ENCODE measurements around the gene PACS1.

DNA sequence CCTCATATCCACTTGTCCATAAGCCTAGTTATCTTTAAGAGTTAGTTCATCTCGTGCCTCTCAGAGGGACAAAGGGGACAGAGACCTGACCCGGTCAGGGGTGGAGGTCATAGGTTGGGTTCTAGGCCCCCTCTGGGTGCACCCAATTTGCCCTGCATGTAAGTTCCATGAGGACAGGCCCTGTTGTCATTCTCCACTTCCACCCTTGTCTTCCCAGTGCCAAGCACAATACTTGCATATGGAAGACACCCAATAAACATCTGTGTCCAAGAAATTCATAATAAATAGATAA is 220.2 kb downstream of the PACS1 start:
- TF ChIP-seq, protein P1, sequence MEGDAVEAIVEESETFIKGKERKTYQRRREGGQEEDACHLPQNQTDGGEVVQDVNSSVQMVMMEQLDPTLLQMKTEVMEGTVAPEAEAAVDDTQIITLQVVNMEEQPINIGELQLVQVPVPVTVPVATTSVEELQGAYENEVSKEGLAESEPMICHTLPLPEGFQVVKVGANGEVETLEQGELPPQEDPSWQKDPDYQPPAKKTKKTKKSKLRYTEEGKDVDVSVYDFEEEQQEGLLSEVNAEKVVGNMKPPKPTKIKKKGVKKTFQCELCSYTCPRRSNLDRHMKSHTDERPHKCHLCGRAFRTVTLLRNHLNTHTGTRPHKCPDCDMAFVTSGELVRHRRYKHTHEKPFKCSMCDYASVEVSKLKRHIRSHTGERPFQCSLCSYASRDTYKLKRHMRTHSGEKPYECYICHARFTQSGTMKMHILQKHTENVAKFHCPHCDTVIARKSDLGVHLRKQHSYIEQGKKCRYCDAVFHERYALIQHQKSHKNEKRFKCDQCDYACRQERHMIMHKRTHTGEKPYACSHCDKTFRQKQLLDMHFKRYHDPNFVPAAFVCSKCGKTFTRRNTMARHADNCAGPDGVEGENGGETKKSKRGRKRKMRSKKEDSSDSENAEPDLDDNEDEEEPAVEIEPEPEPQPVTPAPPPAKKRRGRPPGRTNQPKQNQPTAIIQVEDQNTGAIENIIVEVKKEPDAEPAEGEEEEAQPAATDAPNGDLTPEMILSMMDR (IDR thresholded peaks at IDR 0.05 in 2 of 3, conservative IDR thresholded peaks at IDR 0.05 in 1 of 3; ENCODE audit: borderline replicate concordance in 1 of 3, insufficient read depth in 1 of 3, low read depth in 2 of 3, low read length in 2 of 3), result no peak
- TF ChIP-seq POLR2A (IDR thresholded peaks at IDR 0.05; ENCODE audit: borderline replicate concordance, extremely low read depth, insufficient read depth, insufficient read length) (no peak), SIN3A (IDR thresholded peaks at IDR 0.05; ENCODE audit: low read depth) (no peak), RAD21 (IDR thresholded peaks at IDR 0.05; ENCODE audit: low read depth) (no peak), EZH2 (IDR thresholded peaks at IDR 0.05) (no peak), CEBPB (IDR thresholded peaks at IDR 0.05; ENCODE audit: low read depth) (no peak), POLR2AphosphoS5 (IDR thresholded peaks at IDR 0.05; ENCODE audit: low read depth, low read length) (no peak), ZFX (IDR thresholded peaks at IDR 0.05) (no peak), ELF1 (IDR thresholded peaks at IDR 0.05; ENCODE audit: borderline replicate concordance, low read depth) (no peak), FOSL1 (IDR thresholded peaks at IDR 0.05; ENCODE audit: low read depth) (no peak), EZH2phosphoT487 (IDR thresholded peaks at IDR 0.05; ENCODE audit: borderline replicate concordance) (no peak)
- TF ChIP-seq, protein P2, sequence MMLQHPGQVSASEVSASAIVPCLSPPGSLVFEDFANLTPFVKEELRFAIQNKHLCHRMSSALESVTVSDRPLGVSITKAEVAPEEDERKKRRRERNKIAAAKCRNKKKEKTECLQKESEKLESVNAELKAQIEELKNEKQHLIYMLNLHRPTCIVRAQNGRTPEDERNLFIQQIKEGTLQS (IDR thresholded peaks at IDR 0.05), result no peak
- TF ChIP-seq, protein P3, sequence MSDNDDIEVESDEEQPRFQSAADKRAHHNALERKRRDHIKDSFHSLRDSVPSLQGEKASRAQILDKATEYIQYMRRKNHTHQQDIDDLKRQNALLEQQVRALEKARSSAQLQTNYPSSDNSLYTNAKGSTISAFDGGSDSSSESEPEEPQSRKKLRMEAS (IDR thresholded peaks at IDR 0.05), result no peak
- TF ChIP-seq, protein P4, sequence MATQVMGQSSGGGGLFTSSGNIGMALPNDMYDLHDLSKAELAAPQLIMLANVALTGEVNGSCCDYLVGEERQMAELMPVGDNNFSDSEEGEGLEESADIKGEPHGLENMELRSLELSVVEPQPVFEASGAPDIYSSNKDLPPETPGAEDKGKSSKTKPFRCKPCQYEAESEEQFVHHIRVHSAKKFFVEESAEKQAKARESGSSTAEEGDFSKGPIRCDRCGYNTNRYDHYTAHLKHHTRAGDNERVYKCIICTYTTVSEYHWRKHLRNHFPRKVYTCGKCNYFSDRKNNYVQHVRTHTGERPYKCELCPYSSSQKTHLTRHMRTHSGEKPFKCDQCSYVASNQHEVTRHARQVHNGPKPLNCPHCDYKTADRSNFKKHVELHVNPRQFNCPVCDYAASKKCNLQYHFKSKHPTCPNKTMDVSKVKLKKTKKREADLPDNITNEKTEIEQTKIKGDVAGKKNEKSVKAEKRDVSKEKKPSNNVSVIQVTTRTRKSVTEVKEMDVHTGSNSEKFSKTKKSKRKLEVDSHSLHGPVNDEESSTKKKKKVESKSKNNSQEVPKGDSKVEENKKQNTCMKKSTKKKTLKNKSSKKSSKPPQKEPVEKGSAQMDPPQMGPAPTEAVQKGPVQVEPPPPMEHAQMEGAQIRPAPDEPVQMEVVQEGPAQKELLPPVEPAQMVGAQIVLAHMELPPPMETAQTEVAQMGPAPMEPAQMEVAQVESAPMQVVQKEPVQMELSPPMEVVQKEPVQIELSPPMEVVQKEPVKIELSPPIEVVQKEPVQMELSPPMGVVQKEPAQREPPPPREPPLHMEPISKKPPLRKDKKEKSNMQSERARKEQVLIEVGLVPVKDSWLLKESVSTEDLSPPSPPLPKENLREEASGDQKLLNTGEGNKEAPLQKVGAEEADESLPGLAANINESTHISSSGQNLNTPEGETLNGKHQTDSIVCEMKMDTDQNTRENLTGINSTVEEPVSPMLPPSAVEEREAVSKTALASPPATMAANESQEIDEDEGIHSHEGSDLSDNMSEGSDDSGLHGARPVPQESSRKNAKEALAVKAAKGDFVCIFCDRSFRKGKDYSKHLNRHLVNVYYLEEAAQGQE (IDR thresholded peaks at IDR 0.05; ENCODE audit: low read depth), result no peak

Data from HCT116 (cell line).